Calu3 (cell line): Measurements from ENCODE around the gene TBXAS1. TPM values are rescaled to one million over a fixed set of nuclear protein-coding genes. Genes with fewer than 3 reads are reported as not detected.

Source experiments
- BruUV-seq: library from RNA; stranded (reverse); fragments of 400-500 nt; replicated peaks from 2 replicates; lab custom pipeline; 2021; lab: Mats Ljungman, UMichigan
- CTCF ChIA-PET: fragments of 300-600 bp; sonication (Branson Sonifier 250); formaldehyde crosslinking; loops from one replicate; lab custom pipeline; 2022; ENCODE audit warnings: antibody characterized with exemption; lab: Charles Lee
- DNase-seq: peaks from one replicate; pipeline ENCODE4 v3.0.0; 2022
- H3K27ac Mint-ChIP-seq: one replicate; pipeline ENCODE4 v1.8.0; 2022; ENCODE audit warnings: mixed read lengths; ENCODE audit not compliant: unreplicated experiment
- H3K27me3 Mint-ChIP-seq: one replicate; pipeline ENCODE4 v1.8.0; 2022; ENCODE audit warnings: mixed read lengths; ENCODE audit not compliant: unreplicated experiment
- H3K36me3 Mint-ChIP-seq: one replicate; pipeline ENCODE4 v1.8.0; 2022; ENCODE audit warnings: mild to moderate bottlenecking, moderate library complexity, mixed read lengths; ENCODE audit not compliant: insufficient read depth, unreplicated experiment
- H3K4me1 Mint-ChIP-seq: one replicate; pipeline ENCODE4 v1.8.0; 2022; ENCODE audit warnings: mild to moderate bottlenecking, low read depth, mixed read lengths; ENCODE audit not compliant: unreplicated experiment
- H3K4me3 Mint-ChIP-seq: one replicate; pipeline ENCODE4 v1.8.0; 2022; ENCODE audit warnings: mild to moderate bottlenecking, low read depth, moderate library complexity, mixed read lengths; ENCODE audit not compliant: unreplicated experiment
- H3K9me3 Mint-ChIP-seq: one replicate; pipeline ENCODE4 v1.8.0; 2022; ENCODE audit warnings: low read depth, mixed read lengths; ENCODE audit not compliant: unreplicated experiment
- intact Hi-C: fragments of 100-400 bp; cut with micrococcal nuclease; formaldehyde crosslinking; loops from one replicate; pipeline ENCODE4 v1.10.0; 2022; ENCODE audit not compliant: unreplicated experiment
- total RNA-seq: library from RNA; stranded (reverse); gene quantifications from 2 replicates; pipeline ENCODE4 v1.2.3, GENCODE V29; 2022
- TF ChIP-seq, protein P1 (sequence below): fragments of 200-600 bp; IDR thresholded peaks from one replicate; pipeline ENCODE4 v1.8.0; 2022; ENCODE audit warnings: antibody characterized with exemption; ENCODE audit not compliant: unreplicated experiment

TBXAS1 gene
- total RNA-seq, 1 experiment from 2014 or later, result 33.0 TPM

DNA sequence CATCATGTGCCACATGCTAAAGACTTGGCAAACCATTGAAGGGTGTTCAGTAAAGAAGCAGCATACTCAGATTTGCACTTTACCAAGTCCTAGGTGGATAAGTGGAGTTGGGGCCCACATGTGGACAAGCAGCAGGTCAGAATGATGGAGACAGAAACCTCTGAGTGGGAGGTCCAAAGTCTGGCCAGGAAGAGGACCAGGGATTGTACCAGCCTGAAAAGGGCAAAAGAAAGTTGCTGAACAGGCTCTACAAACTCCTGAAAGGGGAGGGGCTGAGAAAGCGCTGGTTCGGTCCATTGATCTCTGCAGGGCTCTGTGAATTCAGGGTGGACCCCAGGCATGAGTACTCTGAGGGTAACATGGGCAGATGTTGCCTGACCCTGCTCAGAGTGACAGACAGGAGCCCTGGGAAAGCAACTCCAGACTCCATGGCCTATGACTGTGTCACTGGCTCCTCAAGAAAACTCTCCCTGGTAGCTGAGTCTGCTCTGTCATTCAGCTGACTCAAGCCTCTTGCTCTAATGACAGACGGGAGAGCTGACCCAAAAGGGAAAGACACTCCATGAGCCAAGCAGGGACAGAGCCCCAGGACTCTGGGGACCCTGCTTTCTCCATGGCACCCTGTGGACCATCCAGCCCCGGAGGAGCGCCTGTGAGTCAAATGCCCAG, 68.5 kb downstream of the TBXAS1 start:
- H3K36me3 Mint-ChIP-seq, result no peaks in the 10 kb centered on the region
- H3K27ac Mint-ChIP-seq, result no peak overlapping the region
- H3K27me3 Mint-ChIP-seq, result no peaks in the 10 kb centered on the region
- CTCF ChIA-PET, result no interaction called here
- H3K4me3 Mint-ChIP-seq, result no peak overlapping the region
- H3K9me3 Mint-ChIP-seq, result peaks cover 5% of the 10 kb centered on the region
- H3K4me1 Mint-ChIP-seq, result peaks cover 9% of the 10 kb centered on the region
- DNase-seq, result no peak
- TF ChIP-seq, protein P1, sequence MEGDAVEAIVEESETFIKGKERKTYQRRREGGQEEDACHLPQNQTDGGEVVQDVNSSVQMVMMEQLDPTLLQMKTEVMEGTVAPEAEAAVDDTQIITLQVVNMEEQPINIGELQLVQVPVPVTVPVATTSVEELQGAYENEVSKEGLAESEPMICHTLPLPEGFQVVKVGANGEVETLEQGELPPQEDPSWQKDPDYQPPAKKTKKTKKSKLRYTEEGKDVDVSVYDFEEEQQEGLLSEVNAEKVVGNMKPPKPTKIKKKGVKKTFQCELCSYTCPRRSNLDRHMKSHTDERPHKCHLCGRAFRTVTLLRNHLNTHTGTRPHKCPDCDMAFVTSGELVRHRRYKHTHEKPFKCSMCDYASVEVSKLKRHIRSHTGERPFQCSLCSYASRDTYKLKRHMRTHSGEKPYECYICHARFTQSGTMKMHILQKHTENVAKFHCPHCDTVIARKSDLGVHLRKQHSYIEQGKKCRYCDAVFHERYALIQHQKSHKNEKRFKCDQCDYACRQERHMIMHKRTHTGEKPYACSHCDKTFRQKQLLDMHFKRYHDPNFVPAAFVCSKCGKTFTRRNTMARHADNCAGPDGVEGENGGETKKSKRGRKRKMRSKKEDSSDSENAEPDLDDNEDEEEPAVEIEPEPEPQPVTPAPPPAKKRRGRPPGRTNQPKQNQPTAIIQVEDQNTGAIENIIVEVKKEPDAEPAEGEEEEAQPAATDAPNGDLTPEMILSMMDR, result no peak
- no TSS peak for BruUV-seq
- intact Hi-C loops, result no loop called here

DNA sequence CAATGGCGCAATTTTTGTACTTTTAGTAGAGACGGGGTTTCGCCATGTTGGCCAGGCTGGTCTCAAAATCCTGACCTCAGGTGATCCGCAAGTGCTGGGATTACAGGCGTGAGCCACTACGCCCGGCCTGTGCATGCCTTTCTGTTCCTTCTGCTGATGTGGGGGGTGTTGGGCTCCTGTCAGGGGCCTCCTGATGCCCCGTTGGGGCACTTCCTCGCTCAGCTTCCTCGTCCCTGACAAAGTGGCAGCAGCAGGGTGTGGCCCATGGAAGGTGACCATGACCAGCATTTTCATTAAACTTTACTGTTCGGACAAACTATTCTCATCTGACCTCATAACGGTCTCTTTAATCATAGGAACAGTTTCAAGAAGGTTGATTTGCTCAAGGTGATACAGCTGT, 69.4 kb downstream of the TBXAS1 start:
- BruUV-seq, result no TSS peak
- CTCF ChIA-PET, result interaction anchor here (0.6 to 1.0 kb wide), 2 partner anchors 17 to 97 kb away, joined by 3 read pairs; no protein-coding TSS in a partner anchor
- H3K4me3 Mint-ChIP-seq, result no peak overlapping the region

DNA sequence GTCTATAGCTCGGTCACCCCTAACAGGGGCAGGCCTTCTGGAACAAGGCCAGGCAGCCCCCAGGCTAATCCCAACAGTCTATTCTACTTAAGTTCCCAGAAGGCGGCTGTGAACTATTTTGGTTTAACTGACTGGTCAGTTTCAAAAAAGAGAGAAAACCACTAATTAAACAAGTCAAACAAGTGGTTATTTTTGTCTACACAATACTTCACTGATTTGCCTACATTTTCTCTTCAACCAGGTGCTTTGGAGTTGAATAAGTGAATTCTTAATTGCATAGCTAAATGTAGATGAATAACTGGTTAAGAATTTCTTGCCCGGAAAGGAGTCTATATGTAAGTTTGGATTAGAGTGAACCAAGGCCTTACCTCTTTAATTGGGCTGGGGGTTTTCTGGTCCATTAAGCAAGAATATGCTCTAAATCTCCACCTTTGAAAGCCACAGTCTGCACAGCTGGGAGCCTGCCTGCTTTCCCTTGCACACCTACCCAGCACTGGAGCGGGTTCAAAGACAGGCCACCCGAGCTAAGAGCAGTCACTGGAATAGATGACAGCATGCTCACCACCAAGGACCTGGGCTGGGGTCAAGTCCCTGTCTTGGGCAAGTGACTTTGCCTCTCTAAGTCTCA, 70.4 kb downstream of the TBXAS1 start:
- H3K4me3 Mint-ChIP-seq, result no peak overlapping the region
- H3K27ac Mint-ChIP-seq, result no peak overlapping the region
- no peak for DNase-seq
- BruUV-seq, result no TSS peak
- CTCF ChIA-PET, result interaction anchor here (0.5 to 1.0 kb wide), 2 partner anchors 16 to 241 kb away, joined by 3 to 4 read pairs; no protein-coding TSS in a partner anchor
- H3K36me3 Mint-ChIP-seq, result no peaks in the 10 kb centered on the region
- TF ChIP-seq, protein P1, result no peak
- peaks cover 9% of the 10 kb centered on the region for H3K4me1 Mint-ChIP-seq
- peaks cover 5% of the 10 kb centered on the region for H3K9me3 Mint-ChIP-seq
- H3K27me3 Mint-ChIP-seq, result no peaks in the 10 kb centered on the region
- intact Hi-C loops, result no loop called here

More for the DNA sequence above, 69.4 kb downstream of the TBXAS1 start:
- no peak for DNase-seq
- Mint-ChIP-seq H3K4me1 (peaks cover 9% of the 10 kb centered on the region), H3K27me3 (no peaks in the 10 kb centered on the region), H3K27ac (no peak overlapping the region), H3K9me3 (peaks cover 5% of the 10 kb centered on the region), H3K36me3 (no peaks in the 10 kb centered on the region)
- TF ChIP-seq, protein P1, result no peak
- intact Hi-C loops, result no loop called here

DNA sequence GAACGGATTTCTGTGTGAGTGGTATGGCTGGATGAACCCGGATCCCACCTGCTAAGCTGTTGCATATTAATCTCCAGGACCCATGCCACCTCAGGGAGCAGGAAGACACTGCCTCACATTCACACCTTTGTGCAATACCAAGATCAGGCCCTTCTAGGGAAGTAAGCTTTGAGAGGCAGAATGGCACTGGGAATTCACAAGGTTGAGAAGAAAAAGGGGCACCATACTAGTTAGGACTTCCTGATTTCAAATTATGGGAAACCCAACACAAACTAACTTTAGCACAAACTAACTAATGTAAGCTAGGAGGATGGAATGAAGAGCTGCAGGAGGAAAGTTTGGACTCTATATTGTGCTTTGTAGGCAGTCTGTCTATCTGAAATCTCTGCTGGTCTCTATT, 71.3 kb downstream of the TBXAS1 start:
- Mint-ChIP-seq H3K4me3 (no peak overlapping the region), H3K36me3 (no peaks in the 10 kb centered on the region), H3K27me3 (no peaks in the 10 kb centered on the region), H3K27ac (no peak overlapping the region), H3K9me3 (peaks cover 7% of the 10 kb centered on the region), H3K4me1 (peaks cover 9% of the 10 kb centered on the region)
- CTCF ChIA-PET, result interaction anchor here (0.5 to 1.9 kb wide), 2 partner anchors 16 to 240 kb away, joined by 4 to 5 read pairs; no protein-coding TSS in a partner anchor
- TF ChIP-seq, protein P1, result no peak
- BruUV-seq, result no TSS peak
- intact Hi-C loops, result no loop called here
- no peak for DNase-seq
